GM19239 (cell line): Measurements from ENCODE around the gene AMER3.

Source experiments
- DNase-seq: peaks from one replicate; pipeline ENCODE4 v3.0.0; 2011; ENCODE audit warnings: low spot score; ENCODE audit not compliant: insufficient read length
- FAIRE-seq: peaks from 2 replicates; lab custom pipeline; 2011; peaks lifted over from hg19 to GRCh38; lab: Jason Lieb, UNC

AMER3 gene

DNA sequence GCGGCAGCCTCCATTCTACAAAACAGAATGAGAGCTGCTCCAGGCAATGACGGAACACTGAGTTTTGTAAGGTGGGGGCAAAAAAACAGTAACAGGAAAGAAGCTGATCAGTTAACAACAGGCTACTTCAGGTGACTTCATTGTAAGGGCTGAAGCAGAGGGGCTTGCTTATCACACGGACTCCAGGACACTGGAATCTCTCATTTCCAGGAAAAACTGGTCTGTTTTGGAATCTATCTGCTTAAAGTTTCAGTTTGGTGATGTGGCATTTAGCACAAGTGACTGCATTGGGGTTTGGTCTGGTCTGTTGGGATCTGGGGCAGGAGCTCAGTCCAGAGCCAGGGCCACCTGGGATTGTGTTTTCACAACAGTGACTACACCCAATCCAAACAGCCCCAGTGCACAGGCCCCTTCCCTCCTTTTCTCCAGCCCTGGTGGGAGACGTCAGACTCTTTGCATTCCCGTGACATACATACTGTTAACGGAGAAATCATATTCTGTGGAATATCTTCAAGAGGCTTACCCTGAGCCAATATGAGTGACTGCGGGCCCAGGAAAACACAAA, 14.1 kb downstream of the AMER3 start:
- DNase-seq: no peak
- no peak for FAIRE-seq

GRCh38 chr2:130776550-130776949, 21.2 kb downstream of the AMER3 start:
- no peak for DNase-seq
- no peak for FAIRE-seq

DNA sequence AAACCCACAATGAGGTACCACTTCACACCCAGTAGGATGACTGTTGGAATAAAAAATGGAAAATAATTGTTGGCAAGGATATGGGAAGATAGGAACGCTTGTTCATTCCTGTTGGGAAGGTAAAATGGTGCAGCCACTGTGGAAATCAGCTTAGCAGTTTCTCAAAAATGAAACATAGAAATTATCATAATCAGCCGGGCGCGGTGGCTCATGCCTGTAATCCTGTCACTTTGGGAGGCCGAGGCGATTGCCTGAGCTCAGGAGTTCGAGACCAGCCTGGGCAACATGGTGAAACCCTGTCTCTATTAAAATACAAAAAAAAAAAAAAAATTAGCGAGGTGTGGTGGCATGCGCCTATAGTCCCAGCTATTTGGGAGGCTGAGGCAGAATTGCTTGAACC, 23.4 kb downstream of the AMER3 start:
- DNase-seq: no peak
- FAIRE-seq: no peak

DNA sequence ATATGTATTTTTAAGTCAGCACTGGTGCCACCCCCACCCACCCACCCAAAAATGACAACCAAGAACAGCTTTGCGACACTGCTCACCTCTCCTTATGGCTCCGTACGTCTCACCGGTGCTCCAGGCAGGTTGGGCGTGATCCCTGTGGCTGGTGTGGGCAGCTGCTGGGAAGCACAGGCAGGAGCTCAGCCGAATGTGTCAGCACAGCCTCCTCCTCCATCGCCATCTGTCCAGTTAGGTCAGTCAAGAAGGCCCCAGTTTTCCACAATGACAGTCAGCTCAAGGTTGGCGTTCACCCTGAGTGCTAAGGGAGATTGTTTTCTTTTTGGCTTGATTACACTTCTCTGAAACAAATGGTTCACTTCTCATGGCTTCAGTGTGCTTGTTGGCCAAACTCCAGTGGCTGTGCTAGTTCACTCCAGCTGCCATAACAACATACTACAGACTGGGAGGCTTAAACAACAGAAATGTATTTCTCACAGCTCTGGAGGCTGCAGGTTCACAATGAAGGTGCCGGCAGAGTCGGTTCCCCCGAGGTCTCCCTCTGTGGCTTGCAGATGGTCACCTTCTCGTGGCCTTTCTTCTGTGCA, 30.2 kb downstream of the AMER3 start:
- DNase-seq (no peak), FAIRE-seq (no peak)

DNA sequence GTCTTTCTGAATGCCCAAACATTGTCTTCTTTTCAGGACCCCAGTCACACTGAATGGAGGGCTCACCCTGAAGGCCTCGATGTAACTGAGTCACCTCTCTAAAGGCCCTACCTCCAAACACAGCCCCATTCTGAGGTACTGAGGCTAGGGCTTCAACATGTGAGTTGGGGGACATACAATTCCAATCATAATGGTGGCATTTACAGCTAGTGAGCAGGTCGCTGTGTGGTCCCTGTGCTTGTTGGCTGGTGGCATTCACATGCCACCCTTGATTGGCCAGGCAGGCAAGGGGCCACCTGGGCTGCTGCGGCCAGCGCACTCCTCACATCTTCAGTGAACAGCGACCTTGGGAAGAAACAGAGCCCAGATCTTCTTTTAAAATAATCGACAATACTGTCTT, 30.7 kb downstream of the AMER3 start:
- no peak for DNase-seq
- FAIRE-seq: no peak

- DNase-seq (no peak), FAIRE-seq (no peak)
Measured at GRCh38 chr2:130787841-130788240, 32.5 kb downstream of the AMER3 start.

- no peak for DNase-seq
- FAIRE-seq: no peak
Measured at GRCh38 chr2:130790312-130790711, 35.0 kb downstream of the AMER3 start.

- DNase-seq: no peak
Measured at GRCh38 chr2:130790804-130791616, 35.7 kb downstream of the AMER3 start.

DNA sequence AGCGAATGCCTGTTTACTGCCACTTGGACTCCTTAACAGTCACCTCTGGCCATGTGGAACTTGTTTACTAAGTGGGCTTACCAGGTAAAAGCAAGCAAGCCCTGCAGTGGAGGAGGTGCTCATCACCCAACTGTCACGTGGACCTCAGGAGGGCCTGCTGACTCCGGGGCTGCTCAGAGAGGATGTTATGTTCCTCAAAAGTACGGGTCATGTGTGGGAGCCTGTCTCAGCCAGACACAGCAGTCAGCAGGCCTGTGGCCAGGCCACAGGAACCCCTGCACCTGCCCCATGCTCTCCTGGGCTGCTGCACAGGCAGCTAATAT, 36.2 kb downstream of the AMER3 start:
- no peak for DNase-seq
- FAIRE-seq: no peak

More at GRCh38 chr2:130790804-130791616, 35.7 kb downstream of the AMER3 start:
- no peak for FAIRE-seq

GRCh38 chr2:130795431-130795830, 40.1 kb downstream of the AMER3 start:
- DNase-seq: no peak
- FAIRE-seq: no peak

DNA sequence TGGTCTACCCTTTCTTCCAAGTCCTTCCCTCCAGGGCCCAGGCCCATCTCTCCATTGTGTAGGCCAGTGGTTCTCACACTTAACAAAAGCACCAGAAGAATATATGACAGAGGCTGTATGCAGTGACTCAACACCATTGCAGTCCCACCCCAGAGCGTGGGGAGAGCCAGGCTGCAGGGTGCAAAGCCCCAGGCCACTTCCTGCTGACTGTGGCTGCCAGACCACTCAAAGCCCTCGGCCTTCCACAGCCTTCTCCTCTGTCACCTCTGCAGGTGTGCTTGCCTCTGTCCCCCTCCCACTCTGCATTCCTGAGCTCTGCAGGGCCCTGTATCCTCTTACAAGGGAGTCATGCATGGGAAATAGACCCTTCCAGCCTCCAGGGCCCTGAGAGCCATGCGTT, 41.0 kb downstream of the AMER3 start:
- FAIRE-seq (no peak), DNase-seq (no peak)

DNA sequence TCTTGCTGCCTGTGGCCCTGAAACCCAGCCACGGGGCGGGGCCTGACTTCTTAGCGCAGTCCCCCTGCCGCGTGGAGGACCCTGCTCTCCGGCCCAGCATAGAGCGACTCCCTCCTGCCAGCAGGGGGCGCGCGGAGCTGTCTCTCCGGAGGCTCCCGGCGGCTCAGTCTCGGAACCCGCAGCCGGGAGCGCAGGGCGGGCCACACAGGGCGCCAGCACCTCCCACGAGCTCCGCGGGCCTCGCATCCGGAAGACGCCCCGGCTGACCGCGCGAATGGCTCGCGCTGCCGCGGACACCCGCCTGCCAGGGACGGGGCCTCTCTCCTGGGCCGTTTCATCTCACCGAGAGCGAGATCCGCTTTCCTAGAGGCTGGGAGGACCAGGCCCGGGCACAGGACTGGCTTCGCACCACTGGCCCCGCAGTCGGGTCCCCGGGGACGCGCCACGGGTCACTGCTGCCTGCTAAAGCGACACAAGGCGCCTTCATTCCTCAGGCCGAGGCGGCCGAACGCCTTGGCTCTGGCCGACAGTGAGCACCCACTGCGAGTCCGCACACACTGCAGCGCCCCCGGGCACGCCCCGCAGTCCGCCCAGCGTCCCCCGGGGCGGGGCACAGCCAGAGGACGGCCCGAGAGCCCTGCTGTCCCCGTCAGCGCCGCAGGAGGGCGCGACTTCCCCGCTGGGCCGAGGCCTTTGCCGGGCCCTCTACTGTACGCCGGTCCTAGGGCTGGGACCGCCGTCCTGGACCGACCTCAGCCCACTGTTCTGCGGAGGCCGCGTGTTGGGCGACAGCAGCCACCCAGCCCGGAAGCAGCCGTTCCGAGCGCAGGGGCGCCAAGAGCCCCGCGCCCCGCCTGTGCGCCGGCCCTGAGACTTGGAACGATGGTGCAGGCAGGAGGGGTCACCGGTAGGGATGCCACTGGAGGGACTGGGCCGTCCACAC, 42.4 kb downstream of the AMER3 start:
- FAIRE-seq: peak; percentile 83

DNA sequence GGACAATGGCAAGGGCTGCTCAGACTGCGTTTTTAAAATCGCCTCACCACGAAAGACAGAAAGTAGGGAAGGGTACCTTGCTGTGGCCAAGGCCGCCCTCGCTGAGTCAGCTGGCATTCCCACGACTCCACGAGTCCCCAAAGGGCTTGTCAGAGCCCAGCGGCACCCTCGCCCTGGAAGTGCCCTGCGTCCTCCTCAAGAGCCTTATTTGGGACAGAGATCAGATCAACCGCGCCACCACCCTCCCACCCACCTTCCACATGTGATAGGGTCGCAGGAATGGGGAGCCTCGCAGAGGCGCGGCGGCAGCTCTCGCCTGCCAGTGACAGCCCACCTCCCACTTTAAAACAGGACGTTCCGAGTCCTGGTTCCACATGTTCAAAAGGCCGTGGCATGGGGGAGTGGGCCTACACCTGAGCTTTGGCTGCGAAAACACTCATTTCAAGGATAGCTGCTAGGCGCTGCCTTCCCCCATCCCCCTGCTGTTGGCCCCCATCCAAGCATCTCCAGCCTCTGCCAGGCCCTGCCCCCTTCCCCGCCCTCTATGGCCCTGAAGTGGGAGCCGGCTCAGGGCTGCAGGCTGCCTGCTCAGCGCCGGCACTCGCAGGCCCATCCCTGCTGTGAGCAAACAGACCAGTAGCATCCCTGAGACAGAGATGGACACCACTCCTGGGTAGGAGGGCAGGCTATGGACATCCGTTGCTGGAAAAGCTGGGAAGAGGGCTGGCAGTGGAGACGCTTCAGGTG, 43.3 kb downstream of the AMER3 start:
- FAIRE-seq (no peak), DNase-seq (no peak)

More for the DNA sequence above, 42.4 kb downstream of the AMER3 start:
- peak; percentile 91 for DNase-seq

DNA sequence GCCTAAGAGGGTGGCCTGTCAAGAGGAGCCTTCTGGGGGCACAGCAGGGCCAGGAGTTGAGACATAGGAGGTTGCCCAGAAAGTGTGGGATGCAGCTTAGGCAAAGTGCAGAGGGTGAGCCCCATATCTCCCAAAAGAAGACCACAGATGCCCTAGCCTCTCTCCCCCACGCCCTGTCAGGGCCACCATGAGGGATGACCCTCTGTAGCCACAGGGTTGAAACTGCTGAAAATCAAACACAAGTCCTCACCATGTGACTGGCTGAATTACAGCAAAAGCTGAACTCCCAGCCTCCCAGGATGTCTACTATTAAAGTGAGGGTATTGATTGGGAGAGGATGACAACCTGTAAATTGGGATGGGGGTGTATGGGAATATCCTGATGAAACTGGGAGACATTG, 44.0 kb downstream of the AMER3 start:
- FAIRE-seq (no peak), DNase-seq (no peak)

DNA sequence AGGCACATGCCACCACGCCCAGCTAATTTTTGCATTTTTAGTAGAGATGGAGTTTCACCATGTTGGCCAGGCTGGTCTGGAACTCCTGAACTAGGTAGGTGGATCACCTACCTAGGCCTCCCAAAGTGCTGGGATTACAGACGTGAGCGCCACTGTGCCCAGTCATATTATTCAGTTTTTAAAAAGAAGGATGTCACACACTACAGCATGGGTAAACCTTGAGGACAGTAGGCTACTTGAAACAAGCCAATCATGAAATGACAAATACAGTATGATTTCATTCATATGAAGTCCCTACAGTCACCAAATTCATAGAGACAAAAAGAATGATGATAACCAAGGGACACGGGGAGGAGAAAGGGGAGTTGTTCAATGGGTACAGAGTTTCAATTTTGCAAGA, 50.3 kb downstream of the AMER3 start:
- no peak for DNase-seq

DNA sequence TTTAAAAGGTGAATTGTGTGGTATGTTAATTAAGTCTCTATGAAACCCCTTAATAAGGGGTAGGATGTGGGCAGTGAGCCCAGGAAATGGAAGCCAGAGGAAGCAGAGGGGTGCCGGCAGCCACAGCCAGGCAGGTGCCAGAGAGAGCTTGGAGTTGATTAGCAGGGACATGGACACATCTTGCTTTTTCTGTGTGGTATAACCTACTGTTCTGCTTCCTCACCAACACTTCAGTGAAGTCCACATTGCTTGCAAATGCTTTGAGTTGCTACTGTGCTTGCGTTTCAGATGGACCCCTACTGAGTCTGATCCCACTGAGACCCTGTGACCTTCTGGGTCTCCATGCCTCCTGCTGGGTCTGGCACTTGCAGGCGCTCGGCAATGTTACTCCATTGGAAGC, 51.0 kb downstream of the AMER3 start:
- no peak for FAIRE-seq
- no peak for DNase-seq

More for the DNA sequence above, 50.3 kb downstream of the AMER3 start:
- no peak for FAIRE-seq

- no peak for FAIRE-seq
Measured at GRCh38 chr2:130807659-130808385, 52.5 kb downstream of the AMER3 start.

GRCh38 chr2:130808482-130809268, 53.3 kb downstream of the AMER3 start:
- FAIRE-seq (no peak), DNase-seq (no peak)

More at GRCh38 chr2:130807659-130808385, 52.5 kb downstream of the AMER3 start:
- no peak for DNase-seq
